CD4-positive, alpha-beta T cell treated with Interleukin-1 beta for 1 hour (primary cell): Measurements from ENCODE around the gene IRF2.
A peak's percentile ranks its signal among the peaks of the same experiment; 100 is the strongest.
"Not testable (repeated sequence)": the region's sequence is repeated elsewhere in the genome, so short reads cannot be mapped to it uniquely, and the experiment has no call there.

Experiments
- DNase-seq, 2 donors: peaks; one replicate each; pipeline ENCODE4 v3.0.0-alpha.2; 2020 to 2022

IRF2 gene

GRCh38 chr4:184386271-184386781 is 88.0 kb downstream of the IRF2 start:
- no peak for DNase-seq

GRCh38 chr4:184385705-184386141 is 88.6 kb downstream of the IRF2 start:
- DNase-seq: peak in 1 of 2 donors; percentile 48

GRCh38 chr4:184384810-184385557 is 89.4 kb downstream of the IRF2 start:
- DNase-seq: no peak

GRCh38 chr4:184384056-184384809 is 90.1 kb downstream of the IRF2 start:
- peak; percentile 22 to 35 for DNase-seq

- no peak for DNase-seq
These were observed 90.8 kb downstream of the IRF2 start for GRCh38 chr4:184383497-184384055.

- no peak for DNase-seq
These were observed 92.0 kb downstream of the IRF2 start for GRCh38 chr4:184382189-184382846.

GRCh38 chr4:184380707-184381106 is 93.6 kb downstream of the IRF2 start:
- no peak for DNase-seq

- not testable (repeated sequence) for DNase-seq
These were observed 94.1 kb downstream of the IRF2 start for GRCh38 chr4:184380214-184380613.

- DNase-seq: no peak
These were observed 97.4 kb downstream of the IRF2 start for GRCh38 chr4:184376923-184377322.

GRCh38 chr4:184376126-184376838 is 98.1 kb downstream of the IRF2 start:
- no peak for DNase-seq

GRCh38 chr4:184375623-184376022 is 98.7 kb downstream of the IRF2 start:
- peak in 1 of 2 donors; percentile 20 for DNase-seq

- no peak for DNase-seq
These were observed 99.3 kb downstream of the IRF2 start for GRCh38 chr4:184375027-184375426.

- no peak for DNase-seq
These were observed 100.4 kb downstream of the IRF2 start for GRCh38 chr4:184373886-184374405.

- DNase-seq: no peak
These were observed 103.0 kb downstream of the IRF2 start for GRCh38 chr4:184371390-184371787.

GRCh38 chr4:184370711-184371389 is 103.5 kb downstream of the IRF2 start:
- DNase-seq: no peak

- DNase-seq: no peak
These were observed 104.5 kb downstream of the IRF2 start for GRCh38 chr4:184369871-184370270.

- DNase-seq: no peak
These were observed 105.6 kb downstream of the IRF2 start for GRCh38 chr4:184368731-184369130.

GRCh38 chr4:184368290-184368689 is 106.1 kb downstream of the IRF2 start:
- no peak for DNase-seq

- DNase-seq: no peak
These were observed 110.0 kb downstream of the IRF2 start for GRCh38 chr4:184364100-184364921.

- DNase-seq: no peak
These were observed 111.1 kb downstream of the IRF2 start for GRCh38 chr4:184363258-184363657.

GRCh38 chr4:184362396-184362795 is 112.0 kb downstream of the IRF2 start:
- DNase-seq: no peak
